ENCODE data around the gene SLC15A1. TPM values are rescaled to one million over a fixed set of nuclear protein-coding genes. Genes with fewer than 3 reads are reported as not detected.

Gene SLC15A1
- total and polyA plus RNA-seq, 7 experiments from 2014 or later: not detected

DNA sequence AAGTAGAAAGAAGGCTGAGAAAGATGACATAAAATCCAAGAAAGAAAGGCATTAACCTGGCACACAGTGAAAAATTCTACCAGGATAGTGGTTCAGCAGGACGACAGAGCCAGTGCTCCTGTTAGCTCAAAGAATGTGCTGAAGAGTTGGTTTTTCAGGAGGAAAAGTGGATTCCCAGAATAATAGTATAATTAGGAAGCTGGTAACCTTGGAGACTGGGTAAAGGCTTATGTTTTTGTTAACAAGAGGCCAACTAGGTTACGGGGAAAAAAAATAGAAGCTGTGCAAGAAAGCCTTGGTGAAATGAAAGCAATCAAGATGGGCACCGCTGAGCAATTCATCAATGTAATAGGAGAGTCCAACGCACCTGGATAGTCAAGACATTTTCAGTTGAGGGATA, 54.7 kb downstream of the SLC15A1 start:
- Histone ChIP-seq H3K4me3 (ENCODE audit: low read length) (no peak overlapping the region), H3K4me1 (ENCODE audit: control insufficient read depth in 2 of 2, insufficient read depth in 2 of 2, low read length in 2 of 2) (no peaks in the 10 kb centered on the region), H3K9me3 (ENCODE audit: control insufficient read depth in 2 of 3, low read length in 3 of 3) (no peaks in the 10 kb centered on the region), H3K36me3 (ENCODE audit: control insufficient read depth in 2 of 3, insufficient read depth in 3 of 3, low read length in 3 of 3) (no peaks in the 10 kb centered on the region), H3K27ac (ENCODE audit: low read depth, low read length) (no peak overlapping the region), H3K27me3 (ENCODE audit: control insufficient read depth in 2 of 2, insufficient read depth in 2 of 2, low read length in 2 of 2) (no peaks in the 10 kb centered on the region)
- DNase-seq (no peak), ATAC-seq (no peak)
- Mint-ChIP-seq H3K36me3 (no peaks in the 10 kb centered on the region), H3K4me1 (peaks cover 0 to 3% (median 0%) of the 10 kb centered on the region in 7 donors), H3K27ac (no peak overlapping the region), H3K4me3 (no peak overlapping the region), H3K27me3 (peaks cover 15 to 33% (median 17%) of the 10 kb centered on the region in 5 donors), H3K9me3 (no peaks in the 10 kb centered on the region)
- ChIA-PET CTCF (interaction anchor here (0.6 kb wide), 1 partner anchor 252 kb away, joined by 4 read pairs; no protein-coding TSS in a partner anchor), POLR2A (no interaction called here)
- intact Hi-C loops (cut with micrococcal nuclease): no loop called here

GRCh38 chr13:98693756-98694155, 58.7 kb downstream of the SLC15A1 start:
- POLR2A ChIA-PET: no interaction called here

GRCh38 chr13:98691360-98691759, 61.1 kb downstream of the SLC15A1 start:
- no peaks in the 10 kb centered on the region for H3K36me3 ChIP-seq (ENCODE audit: control insufficient read depth in 2 of 3, insufficient read depth in 3 of 3, low read length in 3 of 3)
- intact Hi-C loops (cut with micrococcal nuclease): no loop called here
- DNase-seq (no peak), ATAC-seq (no peak)
- no peaks in the 10 kb centered on the region for H3K4me1 ChIP-seq (ENCODE audit: control insufficient read depth in 2 of 2, insufficient read depth in 2 of 2, low read length in 2 of 2)
- Mint-ChIP-seq H3K9me3 (no peaks in the 10 kb centered on the region), H3K27ac (no peak overlapping the region), H3K36me3 (no peaks in the 10 kb centered on the region), H3K4me3 (no peak overlapping the region), H3K4me1 (no peaks in the 10 kb centered on the region), H3K27me3 (peaks cover under 1 to 10% (median 2%) of the 10 kb centered on the region in 5 donors)
- POLR2A ChIA-PET: no interaction called here
- no peaks in the 10 kb centered on the region for H3K9me3 ChIP-seq (ENCODE audit: control insufficient read depth in 2 of 3, low read length in 3 of 3)
- no peaks in the 10 kb centered on the region for H3K27me3 ChIP-seq (ENCODE audit: control insufficient read depth in 2 of 2, insufficient read depth in 2 of 2, low read length in 2 of 2)
- no peak overlapping the region for H3K4me3 ChIP-seq (ENCODE audit: low read length)
- CTCF ChIA-PET: no interaction called here
- no peak overlapping the region for H3K27ac ChIP-seq (ENCODE audit: low read depth, low read length)

More at GRCh38 chr13:98693756-98694155, 58.7 kb downstream of the SLC15A1 start:
- intact Hi-C loops (cut with micrococcal nuclease): no loop called here
- Mint-ChIP-seq H3K9me3 (no peaks in the 10 kb centered on the region), H3K36me3 (no peaks in the 10 kb centered on the region), H3K27me3 (peaks cover 4 to 23% (median 11%) of the 10 kb centered on the region in 5 donors), H3K4me1 (no peaks in the 10 kb centered on the region), H3K27ac (no peak overlapping the region), H3K4me3 (no peak overlapping the region)
- Histone ChIP-seq H3K27me3 (ENCODE audit: control insufficient read depth in 2 of 2, insufficient read depth in 2 of 2, low read length in 2 of 2) (no peaks in the 10 kb centered on the region), H3K4me3 (ENCODE audit: low read length) (no peak overlapping the region), H3K36me3 (ENCODE audit: control insufficient read depth in 2 of 3, insufficient read depth in 3 of 3, low read length in 3 of 3) (no peaks in the 10 kb centered on the region), H3K4me1 (ENCODE audit: control insufficient read depth in 2 of 2, insufficient read depth in 2 of 2, low read length in 2 of 2) (no peaks in the 10 kb centered on the region), H3K27ac (ENCODE audit: low read depth, low read length) (no peak overlapping the region), H3K9me3 (ENCODE audit: control insufficient read depth in 2 of 3, low read length in 3 of 3) (no peaks in the 10 kb centered on the region)
- no peak for DNase-seq
- ATAC-seq: no peak
- CTCF ChIA-PET: no interaction called here

GRCh38 chr13:98690348-98691022, 62.0 kb downstream of the SLC15A1 start:
- no peak for DNase-seq
- no peaks in the 10 kb centered on the region for H3K9me3 Mint-ChIP-seq
- H3K4me1 ChIP-seq (ENCODE audit: control insufficient read depth in 2 of 2, insufficient read depth in 2 of 2, low read length in 2 of 2): no peaks in the 10 kb centered on the region
- no peak for ATAC-seq
- H3K4me3 ChIP-seq (ENCODE audit: low read length): no peak overlapping the region
- no peak overlapping the region for H3K27ac ChIP-seq (ENCODE audit: low read depth, low read length)
- POLR2A ChIA-PET: no interaction called here
- H3K36me3 Mint-ChIP-seq: no peaks in the 10 kb centered on the region
- intact Hi-C loops (cut with micrococcal nuclease): no loop called here
- peaks cover 0 to 7% (median 0%) of the 10 kb centered on the region in 5 donors for H3K27me3 Mint-ChIP-seq
- H3K9me3 ChIP-seq (ENCODE audit: control insufficient read depth in 2 of 3, low read length in 3 of 3): no peaks in the 10 kb centered on the region
- H3K27me3 ChIP-seq (ENCODE audit: control insufficient read depth in 2 of 2, insufficient read depth in 2 of 2, low read length in 2 of 2): no peaks in the 10 kb centered on the region
- H3K4me3 Mint-ChIP-seq: no peak overlapping the region
- no peaks in the 10 kb centered on the region for H3K4me1 Mint-ChIP-seq
- CTCF ChIA-PET: no interaction called here
- no peak overlapping the region for H3K27ac Mint-ChIP-seq
- H3K36me3 ChIP-seq (ENCODE audit: control insufficient read depth in 2 of 3, insufficient read depth in 3 of 3, low read length in 3 of 3): no peaks in the 10 kb centered on the region

- Histone ChIP-seq H3K4me1 (ENCODE audit: control insufficient read depth in 2 of 2, insufficient read depth in 2 of 2, low read length in 2 of 2) (no peaks in the 10 kb centered on the region), H3K4me3 (ENCODE audit: low read length) (no peak overlapping the region), H3K36me3 (ENCODE audit: control insufficient read depth in 2 of 3, insufficient read depth in 3 of 3, low read length in 3 of 3) (no peaks in the 10 kb centered on the region), H3K9me3 (ENCODE audit: control insufficient read depth in 2 of 3, low read length in 3 of 3) (no peaks in the 10 kb centered on the region), H3K27ac (ENCODE audit: low read depth, low read length) (no peak overlapping the region), H3K27me3 (ENCODE audit: control insufficient read depth in 2 of 2, insufficient read depth in 2 of 2, low read length in 2 of 2) (no peaks in the 10 kb centered on the region)
- no peak for ATAC-seq
- no peak for DNase-seq
- H3K36me3 Mint-ChIP-seq: no peaks in the 10 kb centered on the region
- H3K4me3 Mint-ChIP-seq: no peak overlapping the region
- CTCF ChIA-PET: no interaction called here
- intact Hi-C loops (cut with micrococcal nuclease): loop anchor here in 1 of 2 donors (10.0 kb wide), 1 partner anchor 155 kb away; no protein-coding TSS in a partner anchor
- no peaks in the 10 kb centered on the region for H3K9me3 Mint-ChIP-seq
- POLR2A ChIA-PET: no interaction called here
- H3K27ac Mint-ChIP-seq: peak overlapping the region in 1 of 9 donors; percentile 62
- no peaks in the 10 kb centered on the region for H3K4me1 Mint-ChIP-seq
- H3K27me3 Mint-ChIP-seq: peaks cover 0 to 7% (median 0%) of the 10 kb centered on the region in 5 donors
Observed at GRCh38 chr13:98689347-98689968, 63.0 kb downstream of the SLC15A1 start.

- Histone ChIP-seq H3K4me1 (ENCODE audit: control insufficient read depth in 2 of 2, insufficient read depth in 2 of 2, low read length in 2 of 2) (no peaks in the 10 kb centered on the region), H3K27ac (ENCODE audit: low read depth, low read length) (no peak overlapping the region), H3K4me3 (ENCODE audit: low read length) (no peak overlapping the region), H3K9me3 (ENCODE audit: control insufficient read depth in 2 of 3, low read length in 3 of 3) (no peaks in the 10 kb centered on the region), H3K27me3 (ENCODE audit: control insufficient read depth in 2 of 2, insufficient read depth in 2 of 2, low read length in 2 of 2) (no peaks in the 10 kb centered on the region), H3K36me3 (ENCODE audit: control insufficient read depth in 2 of 3, insufficient read depth in 3 of 3, low read length in 3 of 3) (no peaks in the 10 kb centered on the region)
- Mint-ChIP-seq H3K36me3 (no peaks in the 10 kb centered on the region), H3K9me3 (no peaks in the 10 kb centered on the region), H3K27ac (no peak overlapping the region), H3K4me1 (no peaks in the 10 kb centered on the region), H3K27me3 (peaks cover 0 to 9% (median 3%) of the 10 kb centered on the region in 5 donors), H3K4me3 (no peak overlapping the region)
- ATAC-seq (no peak), DNase-seq (no peak)
- ChIA-PET CTCF (no interaction called here), POLR2A (no interaction called here)
- intact Hi-C loops (cut with micrococcal nuclease): loop anchor here in 1 of 2 donors (10.0 kb wide), 1 partner anchor 156 kb away; no protein-coding TSS in a partner anchor
Observed at GRCh38 chr13:98688373-98688772, 64.1 kb downstream of the SLC15A1 start.

- Histone ChIP-seq H3K9me3 (ENCODE audit: control insufficient read depth in 2 of 3, low read length in 3 of 3) (no peaks in the 10 kb centered on the region), H3K27me3 (ENCODE audit: control insufficient read depth in 2 of 2, insufficient read depth in 2 of 2, low read length in 2 of 2) (no peaks in the 10 kb centered on the region), H3K4me1 (ENCODE audit: control insufficient read depth in 2 of 2, insufficient read depth in 2 of 2, low read length in 2 of 2) (no peaks in the 10 kb centered on the region), H3K27ac (ENCODE audit: low read depth, low read length) (no peak overlapping the region), H3K36me3 (ENCODE audit: control insufficient read depth in 2 of 3, insufficient read depth in 3 of 3, low read length in 3 of 3) (no peaks in the 10 kb centered on the region), H3K4me3 (ENCODE audit: low read length) (no peak overlapping the region)
- CTCF ChIA-PET: interaction anchor here (1.3 kb wide), 1 partner anchor 16 kb away, joined by 3 read pairs; no protein-coding TSS in a partner anchor
- H3K36me3 Mint-ChIP-seq: no peaks in the 10 kb centered on the region
- DNase-seq: no peak
- POLR2A ChIA-PET: no interaction called here
- peaks cover 0 to 17% (median 4%) of the 10 kb centered on the region in 5 donors for H3K27me3 Mint-ChIP-seq
- no peaks in the 10 kb centered on the region for H3K9me3 Mint-ChIP-seq
- no peak overlapping the region for H3K27ac Mint-ChIP-seq
- no peaks in the 10 kb centered on the region for H3K4me1 Mint-ChIP-seq
- intact Hi-C loops (cut with micrococcal nuclease): loop anchor here in 1 of 2 donors (10.0 kb wide), 1 partner anchor 157 kb away; no protein-coding TSS in a partner anchor
- no peak for ATAC-seq
- no peak overlapping the region for H3K4me3 Mint-ChIP-seq
Observed at GRCh38 chr13:98687319-98687718, 65.2 kb downstream of the SLC15A1 start.

All from naive thymus-derived CD4-positive, alpha-beta T cell (primary cell).